Gastroesophageal sphincter (tissue), 4 donors: ENCODE results near the gene BDH1. TPM values are rescaled to one million over a fixed set of nuclear protein-coding genes. Genes with fewer than 3 reads are reported as not detected.

Experiments used
- ATAC-seq: fragments of 150-250 bp; one replicate; pipeline ENCODE4 v1.9.1; 2016; ENCODE audit warnings: mild to moderate bottlenecking, moderate library complexity
- H3K27ac ChIP-seq, 4 donors: fragments of 200-600 bp; sonication (generic) in 3 of 4; 1 replicate in 3 of 4; 2 replicates in 1 of 4; pipeline ENCODE4 v1.5.1; 2016 to 2019
- H3K27me3 ChIP-seq: fragments of 200-600 bp; sonication (generic); one replicate; pipeline ENCODE4 v1.5.1; 2019
- H3K36me3 ChIP-seq, 2 donors: fragments of 200-600 bp; sonication (generic); one replicate each; pipeline ENCODE4 v1.5.1; 2019; ENCODE audit warnings: control low read depth in 1 of 2
- H3K4me1 ChIP-seq, 3 donors: fragments of 200-600 bp; sonication (generic); 1 replicate in 2 of 3; 2 replicates in 1 of 3; pipeline ENCODE4 v1.5.1; 2016 to 2019; ENCODE audit warnings: control low read depth in 2 of 3
- H3K4me3 ChIP-seq, 2 donors: fragments of 200-600 bp; sonication (generic); one replicate each; pipeline ENCODE4 v1.5.1; 2019; ENCODE audit warnings: mild to moderate bottlenecking in 1 of 2, moderate library complexity in 1 of 2
- H3K9me3 ChIP-seq, 3 donors: fragments of 200-600 bp; sonication (generic); one replicate each; pipeline ENCODE4 v1.5.1; 2017 to 2019; ENCODE audit warnings: control low read depth in 2 of 3
- CTCF ChIP-seq, 4 experiments: fragments of 200-600 bp in 2 of 4; fragments of 450-650 bp in 2 of 4; sonication (generic) in 1 of 4; IDR thresholded peaks; one replicate each; pipeline ENCODE4 v1.5.1; 2017 to 2019; ENCODE audit warnings: antibody characterized with exemption in 4 of 4, mild to moderate bottlenecking in 2 of 4, moderate library complexity in 2 of 4
- EP300 ChIP-seq: sonication (generic); formaldehyde crosslinking; IDR thresholded peaks from one replicate; pipeline ENCODE4 v1.6.1; 2017; ENCODE audit warnings: antibody characterized with exemption, mild to moderate bottlenecking
- POLR2A ChIP-seq, 2 donors: fragments of 450-650 bp; IDR thresholded peaks; one replicate each; pipeline ENCODE4 v1.6.1; 2017; ENCODE audit warnings: antibody characterized with exemption in 2 of 2, mild to moderate bottlenecking in 2 of 2, moderate library complexity in 1 of 2
- POLR2AphosphoS5 ChIP-seq: sonication (generic); formaldehyde crosslinking; IDR thresholded peaks from one replicate; pipeline ENCODE4 v1.6.1; 2017; ENCODE audit warnings: antibody characterized with exemption
- WGBS, 2 donors: methylation state at CpG; one replicate each; pipeline ENCODE4 v1.1.5; 2018; ENCODE audit warnings: low coverage in 1 of 2; 5-methylcytosine and 5-hydroxymethylcytosine counted together
- total RNA-seq, 4 donors: library from RNA; depleted of rRNA; stranded (reverse); fragments of >200 nt; gene quantifications; one replicate each; pipeline ENCODE4 v1.1.0, GENCODE V29; 2016

BDH1 gene
- total RNA-seq, 4 donors from 2014 or later: 8.6 to 16.2 (median 12.3) TPM

GRCh38 chr3:197500812-197501211, 55.0 kb downstream of the BDH1 start:
- Histone ChIP-seq H3K36me3 (no peaks in the 10 kb centered on the region), H3K9me3 (no peaks in the 10 kb centered on the region), H3K4me3 (no peak overlapping the region), H3K27me3 (no peaks in the 10 kb centered on the region), H3K4me1 (no peaks in the 10 kb centered on the region), H3K27ac (no peak overlapping the region)
- ATAC-seq: no peak
- TF ChIP-seq POLR2AphosphoS5 (no peak), POLR2A (IDR thresholded peaks at IDR 0.05) (no peak), EP300 (no peak), CTCF (IDR thresholded peaks at IDR 0.05) (no peak)

GRCh38 chr3:197499427-197499826, 56.3 kb downstream of the BDH1 start:
- Histone ChIP-seq H3K27ac (no peak overlapping the region), H3K27me3 (no peaks in the 10 kb centered on the region), H3K36me3 (no peaks in the 10 kb centered on the region), H3K9me3 (no peaks in the 10 kb centered on the region), H3K4me1 (no peaks in the 10 kb centered on the region), H3K4me3 (no peak overlapping the region)
- no peak for ATAC-seq
- 90 to 95% methylated on average over 6 of the region's 8 CpGs for WGBS, 2 donors
- TF ChIP-seq CTCF (IDR thresholded peaks at IDR 0.05) (no peak), EP300 (no peak), POLR2A (IDR thresholded peaks at IDR 0.05) (no peak), POLR2AphosphoS5 (no peak)

GRCh38 chr3:197498499-197499241, 57.1 kb downstream of the BDH1 start:
- H3K36me3 ChIP-seq: no peaks in the 10 kb centered on the region
- no peak overlapping the region for H3K4me3 ChIP-seq
- no peak for ATAC-seq
- TF ChIP-seq CTCF (IDR thresholded peaks at IDR 0.05) (no peak), EP300 (no peak), POLR2AphosphoS5 (no peak), POLR2A (IDR thresholded peaks at IDR 0.05) (no peak)
- H3K9me3 ChIP-seq: no peaks in the 10 kb centered on the region
- 73% methylated on average over 2 of the region's 60 CpGs; no CpG with 5 or more reads in 1 of the 2 donors for WGBS, 2 donors
- no peaks in the 10 kb centered on the region for H3K4me1 ChIP-seq
- no peak overlapping the region for H3K27ac ChIP-seq
- H3K27me3 ChIP-seq: no peaks in the 10 kb centered on the region

- Histone ChIP-seq H3K4me3 (no peak overlapping the region), H3K9me3 (no peaks in the 10 kb centered on the region), H3K27ac (no peak overlapping the region), H3K36me3 (no peaks in the 10 kb centered on the region), H3K27me3 (no peaks in the 10 kb centered on the region), H3K4me1 (no peaks in the 10 kb centered on the region)
- 75% methylated on average over 1 of the region's 1 CpG; no CpG with 5 or more reads in 1 of the 2 donors for WGBS, 2 donors
- no peak for TF ChIP-seq POLR2AphosphoS5
- no peak for TF ChIP-seq POLR2A (IDR thresholded peaks at IDR 0.05)
- TF ChIP-seq CTCF (IDR thresholded peaks at IDR 0.05): no peak
- TF ChIP-seq EP300: no peak
- no peak for ATAC-seq
Observed at GRCh38 chr3:197496746-197497125, 59.0 kb downstream of the BDH1 start.

GRCh38 chr3:197495999-197496745, 59.6 kb downstream of the BDH1 start:
- 79 to 100% methylated on average over 3 to 6 of the region's 9 CpGs for WGBS, 2 donors
- Histone ChIP-seq H3K4me1 (no peaks in the 10 kb centered on the region), H3K4me3 (no peak overlapping the region), H3K9me3 (no peaks in the 10 kb centered on the region), H3K27ac (no peak overlapping the region), H3K36me3 (no peaks in the 10 kb centered on the region), H3K27me3 (no peaks in the 10 kb centered on the region)
- no peak for TF ChIP-seq POLR2AphosphoS5
- TF ChIP-seq POLR2A (IDR thresholded peaks at IDR 0.05): no peak
- no peak for TF ChIP-seq CTCF (IDR thresholded peaks at IDR 0.05)
- TF ChIP-seq EP300: no peak
- ATAC-seq: no peak
